ENCODE results near the gene ZMPSTE24.

Gene ZMPSTE24

DNA sequence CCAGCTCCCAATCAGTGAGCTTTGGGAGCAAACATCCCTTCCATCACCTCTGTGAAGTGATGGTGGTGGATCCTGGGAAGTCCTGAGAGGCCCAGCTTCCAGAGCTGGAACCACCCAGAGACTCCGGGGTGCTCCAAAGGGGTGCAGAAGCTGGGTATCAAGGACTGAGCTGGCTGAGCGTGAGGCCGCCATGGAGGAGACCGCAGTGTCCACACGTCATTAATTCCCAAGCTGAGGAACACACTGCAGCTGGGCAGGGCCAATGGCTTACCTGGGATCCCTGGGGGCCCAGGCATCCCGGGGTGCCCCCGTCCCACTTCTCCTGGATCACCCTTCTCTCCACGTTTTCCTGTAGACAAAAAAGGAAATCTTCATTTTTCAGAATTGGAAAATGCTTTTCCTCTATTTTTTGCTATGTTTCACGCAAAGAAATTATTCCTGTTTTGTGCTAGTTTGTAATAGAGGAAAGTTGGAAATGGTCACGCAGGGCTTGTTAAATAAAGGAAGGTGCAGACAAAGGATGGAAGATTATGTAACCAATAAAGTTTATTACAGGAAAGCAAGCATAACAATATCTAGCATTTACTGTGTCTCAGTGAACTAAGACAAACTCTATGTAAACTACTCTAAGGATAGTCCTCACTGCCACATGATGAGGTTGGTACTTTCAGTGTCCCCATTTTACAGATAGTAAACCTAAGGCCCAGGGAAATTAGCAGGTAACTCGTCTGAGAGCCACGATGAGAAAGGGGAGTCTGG, 43.7 kb downstream of the ZMPSTE24 start:
- TF ChIP-seq CTCF (IDR thresholded peaks at IDR 0.05; ENCODE audit: poor library complexity, severe bottlenecking): no peak
- Histone ChIP-seq H3K27ac (ENCODE audit: poor library complexity, severe bottlenecking) (no peak overlapping the region), H3K9me3 (ENCODE audit: severe bottlenecking) (no peaks in the 10 kb centered on the region), H3K36me3 (ENCODE audit: low read depth) (no peaks in the 10 kb centered on the region), H3K27me3 (ENCODE audit: insufficient read depth, poor library complexity, severe bottlenecking) (no peaks in the 10 kb centered on the region), H3K4me1 (ENCODE audit: insufficient read depth, poor library complexity, severe bottlenecking) (no peaks in the 10 kb centered on the region), H3K4me3 (ENCODE audit: severe bottlenecking) (no peak overlapping the region)
- no peak for ATAC-seq (ENCODE audit: low read depth)
- no peak for DNase-seq (ENCODE audit: low spot score)

- no peak for ATAC-seq (ENCODE audit: low read depth)
- Histone ChIP-seq H3K4me3 (ENCODE audit: severe bottlenecking) (no peak overlapping the region), H3K27ac (ENCODE audit: poor library complexity, severe bottlenecking) (no peak overlapping the region), H3K9me3 (ENCODE audit: severe bottlenecking) (no peaks in the 10 kb centered on the region), H3K36me3 (ENCODE audit: low read depth) (no peaks in the 10 kb centered on the region), H3K27me3 (ENCODE audit: insufficient read depth, poor library complexity, severe bottlenecking) (no peaks in the 10 kb centered on the region), H3K4me1 (ENCODE audit: insufficient read depth, poor library complexity, severe bottlenecking) (no peaks in the 10 kb centered on the region)
- no peak for TF ChIP-seq CTCF (IDR thresholded peaks at IDR 0.05; ENCODE audit: poor library complexity, severe bottlenecking)
- DNase-seq (ENCODE audit: low spot score): no peak
These were observed 44.4 kb downstream of the ZMPSTE24 start for GRCh38 chr1:40302475-40302874.

DNA sequence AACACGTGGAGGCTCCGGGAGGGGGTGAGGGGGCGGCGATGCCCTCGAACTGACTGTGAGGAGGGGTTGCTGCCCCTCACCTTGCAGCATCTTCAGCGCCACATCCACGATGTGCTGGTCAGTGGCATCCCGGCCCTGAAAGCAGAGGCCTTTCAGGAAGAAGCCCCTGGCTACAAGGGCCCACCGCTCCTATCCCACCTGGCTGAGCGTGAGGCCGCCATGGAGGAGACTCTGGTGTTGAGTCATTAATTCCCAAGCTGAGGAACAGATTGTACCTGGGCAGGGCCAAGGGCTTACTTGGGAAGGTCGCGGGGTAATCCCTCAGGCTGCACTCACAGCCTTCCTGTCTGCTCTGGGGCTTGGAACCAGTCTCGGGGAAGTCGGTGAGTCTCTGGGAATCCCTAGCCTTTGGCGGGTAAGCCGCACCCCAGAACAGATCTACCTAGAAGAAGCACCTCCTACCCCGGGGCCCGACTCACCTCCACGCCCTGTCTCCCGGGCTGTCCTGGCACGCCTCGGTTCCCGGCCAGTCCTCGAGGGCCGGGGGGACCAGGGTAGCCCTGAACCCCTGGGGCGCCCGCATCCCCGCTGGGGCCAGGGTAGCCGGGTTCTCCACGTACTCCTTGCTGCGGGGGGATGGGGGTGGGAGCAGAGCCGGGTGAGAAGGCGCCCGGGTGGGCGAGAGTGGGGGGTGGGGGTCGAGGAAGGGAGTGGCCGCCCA, 45.2 kb downstream of the ZMPSTE24 start:
- TF ChIP-seq CTCF (IDR thresholded peaks at IDR 0.05; ENCODE audit: poor library complexity, severe bottlenecking): no peak
- Histone ChIP-seq H3K4me1 (ENCODE audit: insufficient read depth, poor library complexity, severe bottlenecking) (no peaks in the 10 kb centered on the region), H3K27me3 (ENCODE audit: insufficient read depth, poor library complexity, severe bottlenecking) (no peaks in the 10 kb centered on the region), H3K9me3 (ENCODE audit: severe bottlenecking) (no peaks in the 10 kb centered on the region), H3K4me3 (ENCODE audit: severe bottlenecking) (no peak overlapping the region), H3K36me3 (ENCODE audit: low read depth) (no peaks in the 10 kb centered on the region), H3K27ac (ENCODE audit: poor library complexity, severe bottlenecking) (no peak overlapping the region)
- ATAC-seq (ENCODE audit: low read depth): 0 out of 3 replicates have a peak, but pooled peaks have one; percentile 17
- no peak for DNase-seq (ENCODE audit: low spot score)

DNA sequence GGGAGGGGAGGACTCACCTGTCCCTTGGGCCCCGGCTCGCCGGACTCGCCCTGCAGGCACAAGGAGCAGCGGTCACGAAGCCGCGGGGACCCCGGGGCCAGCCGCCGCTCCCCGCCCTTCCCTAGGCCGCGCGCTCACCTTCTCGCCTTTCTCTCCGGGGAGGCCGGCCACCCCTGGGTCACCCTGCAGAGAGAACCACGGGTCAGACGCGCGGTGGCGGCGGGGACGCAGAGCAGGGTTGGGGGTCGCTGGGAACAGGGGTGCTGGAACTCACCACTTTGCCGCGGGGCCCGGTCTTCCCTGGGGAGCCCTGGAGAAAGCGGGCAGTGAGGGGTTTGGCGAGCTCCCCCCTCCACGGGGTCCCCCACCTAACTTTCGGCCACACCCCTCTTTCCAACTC, 45.8 kb downstream of the ZMPSTE24 start:
- no peak for ATAC-seq (ENCODE audit: low read depth)
- Histone ChIP-seq H3K4me1 (ENCODE audit: insufficient read depth, poor library complexity, severe bottlenecking) (no peaks in the 10 kb centered on the region), H3K4me3 (ENCODE audit: severe bottlenecking) (no peak overlapping the region), H3K27ac (ENCODE audit: poor library complexity, severe bottlenecking) (no peak overlapping the region), H3K9me3 (ENCODE audit: severe bottlenecking) (no peaks in the 10 kb centered on the region), H3K36me3 (ENCODE audit: low read depth) (no peaks in the 10 kb centered on the region), H3K27me3 (ENCODE audit: insufficient read depth, poor library complexity, severe bottlenecking) (no peaks in the 10 kb centered on the region)
- no peak for TF ChIP-seq CTCF (IDR thresholded peaks at IDR 0.05; ENCODE audit: poor library complexity, severe bottlenecking)
- DNase-seq (ENCODE audit: low spot score): no peak

DNA sequence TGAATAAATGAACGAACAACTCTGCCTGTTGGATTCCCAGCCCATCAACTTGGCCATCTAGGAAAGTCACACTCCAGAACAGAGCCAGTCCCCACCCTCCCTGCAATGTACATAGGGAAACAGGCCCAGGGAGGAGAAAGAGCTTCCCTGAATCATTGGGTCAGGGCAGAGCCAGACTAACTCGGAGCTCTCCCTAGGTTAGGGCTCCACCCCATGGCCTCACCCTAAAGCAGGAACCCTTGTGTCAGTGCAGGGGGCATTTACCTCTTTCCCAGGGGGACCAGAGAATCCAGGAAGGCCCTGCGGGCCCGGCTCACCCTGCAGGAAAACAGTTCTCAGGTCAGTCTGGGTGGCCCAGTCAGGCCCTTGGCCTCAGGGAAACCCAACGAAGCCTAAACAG, 47.4 kb downstream of the ZMPSTE24 start:
- no peak overlapping the region for H3K27ac ChIP-seq (ENCODE audit: poor library complexity, severe bottlenecking)
- DNase-seq (ENCODE audit: low spot score) (no peak), ATAC-seq (ENCODE audit: low read depth) (peak; percentile 54; the same call in 2 of the 3 replicates)
- H3K4me3 ChIP-seq (ENCODE audit: severe bottlenecking): no peak overlapping the region
- TF ChIP-seq CTCF (IDR thresholded peaks at IDR 0.05; ENCODE audit: poor library complexity, severe bottlenecking): peak; percentile 14
- H3K36me3 ChIP-seq (ENCODE audit: low read depth): no peaks in the 10 kb centered on the region
- H3K4me1 ChIP-seq (ENCODE audit: insufficient read depth, poor library complexity, severe bottlenecking): no peaks in the 10 kb centered on the region
- H3K9me3 ChIP-seq (ENCODE audit: severe bottlenecking): no peaks in the 10 kb centered on the region
- no peaks in the 10 kb centered on the region for H3K27me3 ChIP-seq (ENCODE audit: insufficient read depth, poor library complexity, severe bottlenecking)
